Measurements from ENCODE around the gene SGCG. TPM values are rescaled to one million over a fixed set of nuclear protein-coding genes. Genes with fewer than 3 reads are reported as not detected.

Gene SGCG
- total RNA-seq, 1 donor from 2014 or later: 5.6 TPM

- no peak overlapping the region for H3K27ac Mint-ChIP-seq
- no peaks in the 10 kb centered on the region for H3K27me3 Mint-ChIP-seq
- H3K36me3 Mint-ChIP-seq: peaks cover 77% of the 10 kb centered on the region
- no peak for TF ChIP-seq CTCF (conservative IDR thresholded peaks at IDR 0.05)
- H3K9me3 Mint-ChIP-seq: peaks cover 16% of the 10 kb centered on the region
- no peaks in the 10 kb centered on the region for H3K4me1 Mint-ChIP-seq (ENCODE audit: unreplicated experiment)
- no peak for DNase-seq (ENCODE audit: extremely low spot score, unreplicated experiment)
- H3K4me3 Mint-ChIP-seq: no peak overlapping the region
These were observed 158.4 kb downstream of the SGCG start for GRCh38 chr13:23339225-23339624.

- peaks cover 7% of the 10 kb centered on the region for H3K9me3 Mint-ChIP-seq
- no peak overlapping the region for H3K4me3 Mint-ChIP-seq
- peaks cover 16% of the 10 kb centered on the region for H3K4me1 Mint-ChIP-seq (ENCODE audit: unreplicated experiment)
- no peak for TF ChIP-seq CTCF (conservative IDR thresholded peaks at IDR 0.05)
- DNase-seq (ENCODE audit: extremely low spot score, unreplicated experiment): no peak
- H3K27me3 Mint-ChIP-seq: no peaks in the 10 kb centered on the region
- H3K27ac Mint-ChIP-seq: no peak overlapping the region
- H3K36me3 Mint-ChIP-seq: peaks cover 69% of the 10 kb centered on the region
These were observed 164.3 kb downstream of the SGCG start for GRCh38 chr13:23344931-23345595.

- H3K27me3 Mint-ChIP-seq: no peaks in the 10 kb centered on the region
- no peak overlapping the region for H3K4me3 Mint-ChIP-seq
- no peak for TF ChIP-seq CTCF (conservative IDR thresholded peaks at IDR 0.05)
- H3K27ac Mint-ChIP-seq: no peak overlapping the region
- H3K9me3 Mint-ChIP-seq: peaks cover 13% of the 10 kb centered on the region
- peaks cover 67% of the 10 kb centered on the region for H3K36me3 Mint-ChIP-seq
- peaks cover 16% of the 10 kb centered on the region for H3K4me1 Mint-ChIP-seq (ENCODE audit: unreplicated experiment)
- no peak for DNase-seq (ENCODE audit: extremely low spot score, unreplicated experiment)
These were observed 166.8 kb downstream of the SGCG start for GRCh38 chr13:23347601-23348000.

GRCh38 chr13:23348262-23349127, 167.7 kb downstream of the SGCG start:
- TF ChIP-seq CTCF (conservative IDR thresholded peaks at IDR 0.05): no peak
- H3K4me1 Mint-ChIP-seq (ENCODE audit: unreplicated experiment): peaks cover 16% of the 10 kb centered on the region
- no peak overlapping the region for H3K27ac Mint-ChIP-seq

GRCh38 chr13:23349161-23349897, 168.6 kb downstream of the SGCG start:
- Mint-ChIP-seq H3K4me1 (ENCODE audit: unreplicated experiment) (peaks cover 16% of the 10 kb centered on the region), H3K9me3 (peaks cover 13% of the 10 kb centered on the region), H3K27ac (no peak overlapping the region), H3K36me3 (peaks cover 67% of the 10 kb centered on the region), H3K27me3 (no peaks in the 10 kb centered on the region), H3K4me3 (no peak overlapping the region)
- no peak for DNase-seq (ENCODE audit: extremely low spot score, unreplicated experiment)
- TF ChIP-seq CTCF (conservative IDR thresholded peaks at IDR 0.05): no peak

More at GRCh38 chr13:23348262-23349127, 167.7 kb downstream of the SGCG start:
- Mint-ChIP-seq H3K27me3 (no peaks in the 10 kb centered on the region), H3K4me3 (no peak overlapping the region), H3K9me3 (peaks cover 13% of the 10 kb centered on the region), H3K36me3 (peaks cover 71% of the 10 kb centered on the region)
- no peak for DNase-seq (ENCODE audit: extremely low spot score, unreplicated experiment)

Data from type B pancreatic cell (in vitro differentiated cells).